ENCODE measurements around the gene AACS. TPM values are rescaled to one million over a fixed set of nuclear protein-coding genes. Genes with fewer than 3 reads are reported as not detected.

The AACS gene
- total RNA-seq, 1 donor from 2014 or later, result 21.7 TPM

GRCh38 chr12:125169451-125169850 is 104.2 kb downstream of the AACS start:
- Histone ChIP-seq H3K27ac (no peak overlapping the region), H3K36me3 (no peaks in the 10 kb centered on the region), H3K27me3 (ENCODE audit: low read depth) (no peaks in the 10 kb centered on the region), H3K4me3 (no peak overlapping the region), H3K4me1 (no peaks in the 10 kb centered on the region), H3K9me3 (no peaks in the 10 kb centered on the region)
- intact Hi-C loops (cut with DNase I), result no loop called here
- DNase-seq, result no peak
- TF ChIP-seq CTCF (IDR thresholded peaks at IDR 0.05), result no peak
- ATAC-seq, result no peak

- intact Hi-C loops (cut with DNase I), result no loop called here
- Histone ChIP-seq H3K9me3 (no peaks in the 10 kb centered on the region), H3K4me3 (no peak overlapping the region), H3K4me1 (no peaks in the 10 kb centered on the region), H3K36me3 (no peaks in the 10 kb centered on the region), H3K27me3 (ENCODE audit: low read depth) (no peaks in the 10 kb centered on the region), H3K27ac (no peak overlapping the region)
- ATAC-seq, result no peak
- no peak for DNase-seq
- no peak for TF ChIP-seq CTCF (IDR thresholded peaks at IDR 0.05)
These were observed 104.6 kb downstream of the AACS start for GRCh38 chr12:125169870-125170269.

- intact Hi-C loops (cut with DNase I), result no loop called here
- no peaks in the 10 kb centered on the region for H3K4me1 ChIP-seq
- no peak overlapping the region for H3K27ac ChIP-seq
- no peak for DNase-seq
- H3K9me3 ChIP-seq, result no peaks in the 10 kb centered on the region
- no peak overlapping the region for H3K4me3 ChIP-seq
- H3K36me3 ChIP-seq, result no peaks in the 10 kb centered on the region
- no peak for ATAC-seq
- TF ChIP-seq CTCF (IDR thresholded peaks at IDR 0.05), result no peak
- no peaks in the 10 kb centered on the region for H3K27me3 ChIP-seq (ENCODE audit: low read depth)
These were observed 106.0 kb downstream of the AACS start for GRCh38 chr12:125171267-125171666.

DNA sequence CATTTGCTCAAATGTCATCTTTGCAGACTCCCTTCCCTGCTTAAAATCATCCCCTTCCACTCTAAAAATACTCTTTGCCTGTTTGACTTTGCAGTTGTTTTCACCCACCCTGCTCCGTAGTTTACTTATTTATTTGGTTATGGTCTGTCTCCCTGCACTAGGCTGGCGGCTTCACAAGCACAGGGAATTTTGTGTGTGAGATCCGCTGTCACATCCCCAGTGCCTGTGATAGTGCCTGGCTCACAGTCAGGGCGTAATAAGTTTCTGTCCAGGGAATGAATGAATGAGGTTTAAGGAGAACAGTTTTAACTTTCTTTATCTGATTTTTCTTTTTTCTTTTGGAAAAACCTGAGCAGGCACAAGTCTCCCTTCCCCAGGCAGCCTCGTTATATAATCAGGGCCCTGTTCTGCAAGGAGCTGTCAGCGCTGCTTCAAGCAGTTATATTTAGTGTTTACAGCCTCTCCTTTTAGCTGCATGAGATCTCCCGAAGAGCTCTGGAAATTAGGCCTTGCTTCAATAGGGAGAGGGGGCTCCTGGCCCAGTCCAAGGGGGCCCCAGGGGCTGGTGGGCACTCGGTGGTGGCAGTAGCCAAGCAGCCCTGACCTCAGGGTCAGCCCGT is 107.1 kb downstream of the AACS start:
- Histone ChIP-seq H3K9me3 (no peaks in the 10 kb centered on the region), H3K36me3 (no peaks in the 10 kb centered on the region), H3K4me3 (no peak overlapping the region), H3K27me3 (ENCODE audit: low read depth) (no peaks in the 10 kb centered on the region), H3K27ac (no peak overlapping the region), H3K4me1 (no peaks in the 10 kb centered on the region)
- no peak for DNase-seq
- intact Hi-C loops (cut with DNase I), result no loop called here
- no peak for ATAC-seq
- TF ChIP-seq CTCF (IDR thresholded peaks at IDR 0.05), result no peak

- H3K36me3 ChIP-seq, result no peaks in the 10 kb centered on the region
- intact Hi-C loops (cut with DNase I), result no loop called here
- peaks cover 23% of the 10 kb centered on the region for H3K27me3 ChIP-seq (ENCODE audit: low read depth)
- H3K9me3 ChIP-seq, result no peaks in the 10 kb centered on the region
- DNase-seq (no peak), ATAC-seq (no peak)
- H3K4me1 ChIP-seq, result no peaks in the 10 kb centered on the region
- TF ChIP-seq CTCF (IDR thresholded peaks at IDR 0.05), result no peak
- H3K27ac ChIP-seq, result no peak overlapping the region
- no peak overlapping the region for H3K4me3 ChIP-seq
These were observed 110.3 kb downstream of the AACS start for GRCh38 chr12:125175576-125175975.
